ENCODE measurements around the gene CRYM. TPM values are rescaled to one million over a fixed set of nuclear protein-coding genes. Genes with fewer than 3 reads are reported as not detected.
"Not testable (repeated sequence)": the region's sequence is repeated elsewhere in the genome, so short reads cannot be mapped to it uniquely, and the experiment has no call there.

Gene CRYM
- total RNA-seq, 1 donor from 2014 or later, result not detected

DNA sequence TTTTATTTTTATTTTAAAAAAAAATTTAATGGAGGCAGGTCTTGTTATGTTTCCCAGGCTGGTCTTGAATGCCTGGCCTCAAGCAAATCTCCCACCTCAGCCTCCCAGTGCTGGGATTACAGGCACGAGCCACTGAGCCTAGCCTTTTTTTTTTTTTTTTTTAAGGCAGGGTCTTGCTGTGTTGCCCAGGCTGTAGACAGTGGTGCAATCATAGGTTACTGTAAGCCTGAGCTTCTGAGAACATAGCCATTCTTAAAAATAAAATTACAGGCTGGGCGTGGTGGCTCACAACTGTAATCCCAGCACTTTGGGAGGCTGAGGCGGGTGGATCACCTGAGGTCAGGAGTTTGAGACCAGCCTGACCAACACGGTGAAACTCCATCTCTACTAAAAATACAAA is 29.9 kb downstream of the CRYM start:
- DNase-seq (ENCODE audit: low read depth in 2 of 2), result not testable (repeated sequence)

DNA sequence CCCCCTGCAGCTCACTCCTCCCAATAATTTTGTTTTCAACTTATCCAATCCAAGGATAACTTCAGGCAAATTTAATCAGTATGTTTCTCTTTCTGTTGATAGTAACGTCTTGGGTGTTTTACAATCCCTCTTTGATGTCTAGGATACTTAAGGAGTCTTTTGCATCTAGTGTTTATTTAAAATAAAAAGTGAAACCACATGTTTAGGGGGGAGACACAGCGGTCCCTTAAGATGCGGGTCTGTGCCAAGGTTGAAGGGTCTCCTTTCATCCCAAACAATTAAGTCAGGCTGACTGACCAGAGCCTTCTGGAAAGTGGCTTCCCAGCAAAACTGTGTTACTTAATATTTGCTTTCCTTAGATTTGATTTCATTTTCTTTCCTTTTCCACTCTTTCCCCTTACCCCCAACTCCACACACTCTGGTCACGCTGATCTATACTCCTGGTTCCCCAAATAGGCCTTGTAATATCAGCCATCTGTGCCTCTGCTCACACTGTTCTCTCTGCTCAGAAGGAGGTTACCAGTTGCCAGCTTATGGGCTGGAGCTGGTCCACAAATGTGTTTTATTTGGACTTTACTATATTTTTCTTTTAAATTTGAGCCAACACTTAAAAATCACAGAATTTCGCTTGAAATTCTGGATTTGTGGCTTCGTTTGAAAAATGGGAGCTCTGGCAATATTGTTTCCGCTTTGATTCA is 33.4 kb downstream of the CRYM start:
- no peak for DNase-seq (ENCODE audit: low read depth in 2 of 2)

DNA sequence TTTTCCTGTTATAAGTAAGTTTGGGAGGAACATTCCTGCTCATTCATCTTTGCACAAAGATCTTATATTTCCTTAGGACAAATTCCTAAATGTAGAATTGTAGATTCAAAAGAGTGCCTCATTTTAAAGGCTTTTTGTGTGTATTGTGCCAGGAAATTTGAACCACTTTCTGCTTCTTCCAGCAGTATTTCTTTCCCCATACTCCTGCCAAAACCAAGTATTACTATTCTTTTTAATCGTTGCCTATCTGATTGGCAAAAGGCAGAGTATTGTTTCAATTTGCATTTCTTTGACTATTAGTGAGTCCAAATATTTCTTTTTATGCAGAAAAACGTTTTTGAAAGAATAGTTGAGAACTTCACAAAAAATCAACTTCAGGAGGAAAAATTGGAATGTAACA is 35.3 kb downstream of the CRYM start:
- no peak for DNase-seq (ENCODE audit: low read depth in 2 of 2)

DNA sequence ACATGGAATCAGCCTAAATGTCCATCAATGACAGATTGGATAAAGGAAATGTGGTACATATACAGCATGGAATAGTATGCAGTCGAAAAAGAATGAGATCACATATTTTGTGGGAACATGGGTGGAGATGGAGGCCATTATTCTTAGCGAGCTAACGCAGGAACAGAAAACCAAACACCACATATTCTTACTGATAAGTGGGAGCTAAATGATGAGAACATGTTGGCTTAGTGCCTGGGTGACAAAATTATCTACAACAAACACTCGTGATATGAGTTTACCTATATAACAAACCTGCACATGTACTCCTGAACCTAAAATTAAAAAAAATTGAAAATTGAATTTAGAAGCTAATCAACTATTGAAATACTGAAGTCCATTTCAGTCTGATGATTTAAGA is 38.4 kb downstream of the CRYM start:
- no peak for DNase-seq (ENCODE audit: low read depth in 2 of 2)

DNA sequence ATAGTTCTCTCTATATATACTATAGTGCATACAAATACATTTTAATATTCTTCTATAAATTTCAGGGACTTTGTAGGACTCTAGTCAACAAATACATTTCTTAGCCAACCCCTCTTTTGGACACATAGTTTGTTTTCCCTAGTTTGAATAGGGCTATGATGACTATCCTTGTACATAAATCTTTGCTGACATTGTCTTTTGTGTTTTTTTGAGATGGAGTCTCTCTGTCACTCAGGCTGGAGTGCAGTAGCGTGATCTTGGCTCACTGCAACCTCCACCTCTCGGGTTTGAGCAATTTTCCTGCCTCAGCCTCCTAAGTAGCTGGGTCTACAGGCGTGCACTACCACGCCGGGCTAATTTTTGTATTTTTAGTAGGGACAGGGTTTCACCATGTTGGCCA is 41.3 kb downstream of the CRYM start:
- no peak for DNase-seq (ENCODE audit: low read depth in 2 of 2)

DNA sequence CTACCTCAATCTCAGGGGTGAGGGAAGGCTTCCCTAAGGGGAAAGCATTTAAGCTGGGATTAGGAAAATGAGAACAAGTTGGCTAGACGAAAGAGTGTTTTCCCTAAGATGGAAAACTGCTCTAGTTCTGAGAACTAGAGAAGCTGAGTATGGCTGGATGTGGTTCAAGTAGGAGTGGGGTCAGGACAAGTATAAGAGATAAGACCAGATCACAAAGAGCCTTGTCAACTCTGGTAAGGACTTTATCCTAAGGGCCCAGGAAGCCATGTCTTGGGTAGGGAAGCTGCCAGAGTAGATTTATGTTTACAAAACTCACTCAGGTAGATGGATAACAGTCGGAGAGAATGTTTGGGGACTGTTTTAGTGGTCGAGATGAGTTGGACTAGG is 42.9 kb downstream of the CRYM start:
- DNase-seq (ENCODE audit: low read depth in 2 of 2), result no peak

DNA sequence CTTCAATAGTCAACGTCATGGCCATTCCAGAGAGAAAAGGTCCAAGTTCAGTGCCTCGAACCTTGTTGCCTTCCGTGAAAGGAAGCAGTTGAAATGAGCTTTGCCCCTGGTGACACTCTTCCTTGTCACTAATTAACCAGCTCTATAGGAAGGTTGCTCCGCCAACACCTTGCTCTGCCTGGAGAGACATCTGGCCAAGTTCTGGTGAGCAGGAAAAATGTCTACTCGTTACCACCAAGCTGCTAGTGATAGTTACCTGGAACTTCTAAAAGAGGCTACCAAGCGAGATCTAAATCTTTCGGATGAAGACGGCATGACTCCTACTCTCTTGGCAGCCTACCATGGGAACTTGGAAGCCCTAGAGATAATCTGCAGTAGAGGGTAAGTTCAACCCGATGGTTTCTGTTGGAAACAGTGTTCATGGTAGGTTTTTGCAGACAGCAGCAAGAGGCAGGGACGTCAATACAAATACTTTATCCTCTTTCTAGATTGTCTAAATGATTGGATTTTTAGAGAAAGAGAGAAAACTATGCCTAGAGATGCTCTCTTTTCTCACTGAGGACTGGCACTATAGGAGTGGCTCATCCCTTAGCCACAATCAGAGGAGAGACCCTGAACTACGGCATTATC is 44.5 kb downstream of the CRYM start, which contains the start of gene ANKS4B:
TSS of gene ANKS4B (plus strand) at position 179 of the 630 bp plus-strand sequence. CDS start at position 218, 39 bp downstream.
- DNase-seq (ENCODE audit: low read depth in 2 of 2), result no peak

DNA sequence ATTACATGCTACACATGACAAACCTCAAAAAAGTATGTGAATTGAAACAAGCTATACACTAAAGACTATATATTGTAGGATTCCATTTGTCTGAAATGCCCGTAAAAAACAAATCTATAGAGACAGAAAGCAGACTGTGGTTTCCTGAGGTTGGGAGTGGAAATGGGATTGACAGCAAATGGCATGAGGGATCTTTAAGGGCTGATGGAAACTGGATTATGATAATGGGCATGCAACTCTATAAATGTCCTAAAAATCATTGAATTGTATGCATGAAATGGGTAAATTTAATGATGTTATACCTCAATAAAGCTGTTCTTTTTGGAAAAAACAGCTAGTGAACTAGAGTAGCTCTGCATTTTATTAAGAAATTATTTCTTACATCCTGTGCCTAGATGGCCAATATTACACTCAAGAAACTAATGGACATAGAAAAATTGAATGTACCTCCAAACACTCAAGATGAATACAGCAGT is 45.0 kb downstream of the CRYM start:
- DNase-seq (ENCODE audit: low read depth in 2 of 2), result no peak

DNA sequence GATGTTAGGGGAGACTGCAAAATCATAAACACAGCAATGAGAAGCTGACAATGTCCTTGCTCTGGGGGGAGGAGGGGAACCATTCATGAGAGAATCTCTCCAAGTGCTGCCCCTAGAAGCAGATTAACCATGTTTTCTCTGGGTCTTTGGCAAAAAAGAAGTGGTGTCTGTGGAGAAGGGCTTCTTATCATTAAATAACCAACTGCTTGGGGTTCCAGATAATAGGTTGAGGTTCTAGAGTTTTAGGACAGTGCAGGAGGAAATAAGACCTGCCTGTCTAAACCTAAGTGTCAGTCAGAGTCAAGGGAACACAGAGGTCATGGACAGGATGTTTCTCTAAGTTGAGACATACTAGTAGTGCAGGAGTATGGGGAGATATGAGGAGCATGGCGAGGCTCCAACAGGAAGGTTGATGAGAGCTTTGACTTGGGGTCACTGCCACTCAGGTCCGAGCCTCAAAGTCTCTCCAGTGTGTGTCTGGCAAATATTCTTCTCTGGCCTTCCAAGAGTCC is 49.7 kb downstream of the CRYM start:
- DNase-seq (ENCODE audit: low read depth in 2 of 2), result no peak

DNA sequence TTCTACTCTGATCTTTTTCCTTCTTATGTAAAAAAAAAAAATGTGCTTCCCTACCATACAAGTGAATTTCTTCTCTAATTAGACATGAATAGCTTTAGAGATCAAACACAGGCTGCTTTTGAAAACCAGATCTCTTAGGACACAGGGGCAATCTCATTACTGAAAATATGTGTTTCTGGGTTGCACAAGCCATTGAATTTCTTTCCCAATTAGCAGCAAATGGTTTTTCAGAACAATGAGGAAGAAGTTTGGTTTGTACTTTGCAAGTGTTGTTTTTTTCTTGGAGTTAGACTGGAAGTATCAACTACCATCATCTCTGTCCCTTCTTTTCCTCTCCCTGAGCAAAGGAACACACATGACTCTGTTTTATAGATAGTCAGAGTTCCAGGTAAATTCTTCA is 50.2 kb downstream of the CRYM start:
- no peak for DNase-seq (ENCODE audit: low read depth in 2 of 2)

DNA sequence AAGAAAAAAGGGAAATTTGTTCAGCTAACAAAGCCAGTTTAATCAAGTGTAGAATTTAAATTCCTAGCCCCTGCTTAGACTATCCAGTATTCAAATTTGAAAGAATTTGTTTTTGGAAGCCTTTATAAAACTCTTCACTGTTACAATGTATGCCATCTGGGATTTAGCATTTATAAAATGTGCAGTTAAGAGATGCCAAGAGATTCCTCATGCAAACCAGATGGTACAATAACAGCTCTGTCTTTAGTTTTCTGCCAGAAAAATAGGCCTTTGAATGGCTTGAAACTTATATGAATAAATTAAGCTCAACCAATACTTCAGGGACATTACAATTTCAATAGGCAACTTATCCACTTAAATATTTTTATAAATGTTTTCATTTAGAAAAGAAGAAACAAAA is 51.3 kb downstream of the CRYM start:
- DNase-seq (ENCODE audit: low read depth in 2 of 2), result no peak

DNA sequence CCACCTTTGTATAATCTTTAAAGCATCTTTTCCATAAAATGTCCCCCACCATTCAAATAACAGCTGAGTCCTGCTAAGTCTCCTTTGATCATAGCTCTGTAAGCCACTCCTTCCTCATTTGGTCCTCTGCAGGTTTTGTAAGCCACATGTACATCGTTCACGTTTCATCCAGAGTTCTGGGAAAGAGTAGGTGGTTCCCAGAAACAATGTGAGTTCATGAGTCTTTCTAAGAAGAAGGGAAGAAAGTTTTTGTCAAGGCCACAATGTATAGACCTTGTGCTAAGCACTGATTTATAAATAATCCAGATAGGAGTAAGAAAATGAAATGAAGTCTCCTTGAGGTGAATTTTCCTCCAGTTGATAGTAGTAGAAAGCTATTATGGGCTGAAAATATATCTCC is 53.3 kb downstream of the CRYM start:
- DNase-seq (ENCODE audit: low read depth in 2 of 2), result no peak

DNA sequence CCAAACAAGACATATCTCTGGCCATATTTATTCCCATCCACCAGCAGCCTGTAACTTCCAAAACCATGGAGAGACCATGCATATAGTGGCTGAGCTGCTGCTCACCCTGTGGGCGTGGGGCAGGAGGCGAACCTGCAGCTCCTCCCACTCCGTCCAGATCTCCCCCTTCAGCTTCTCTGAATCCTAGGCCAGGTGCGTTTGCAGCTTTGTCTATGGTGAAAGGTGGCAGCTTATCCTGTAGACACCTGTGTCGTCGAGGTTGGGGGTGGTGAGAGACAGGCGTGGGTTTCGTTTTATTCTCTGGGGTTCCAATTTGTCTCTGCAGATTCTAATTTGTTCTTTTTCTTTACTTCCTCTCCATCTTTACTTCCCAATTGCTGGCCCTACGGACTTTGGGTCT is 54.3 kb downstream of the CRYM start:
- no peak for DNase-seq (ENCODE audit: low read depth in 2 of 2)

DNA sequence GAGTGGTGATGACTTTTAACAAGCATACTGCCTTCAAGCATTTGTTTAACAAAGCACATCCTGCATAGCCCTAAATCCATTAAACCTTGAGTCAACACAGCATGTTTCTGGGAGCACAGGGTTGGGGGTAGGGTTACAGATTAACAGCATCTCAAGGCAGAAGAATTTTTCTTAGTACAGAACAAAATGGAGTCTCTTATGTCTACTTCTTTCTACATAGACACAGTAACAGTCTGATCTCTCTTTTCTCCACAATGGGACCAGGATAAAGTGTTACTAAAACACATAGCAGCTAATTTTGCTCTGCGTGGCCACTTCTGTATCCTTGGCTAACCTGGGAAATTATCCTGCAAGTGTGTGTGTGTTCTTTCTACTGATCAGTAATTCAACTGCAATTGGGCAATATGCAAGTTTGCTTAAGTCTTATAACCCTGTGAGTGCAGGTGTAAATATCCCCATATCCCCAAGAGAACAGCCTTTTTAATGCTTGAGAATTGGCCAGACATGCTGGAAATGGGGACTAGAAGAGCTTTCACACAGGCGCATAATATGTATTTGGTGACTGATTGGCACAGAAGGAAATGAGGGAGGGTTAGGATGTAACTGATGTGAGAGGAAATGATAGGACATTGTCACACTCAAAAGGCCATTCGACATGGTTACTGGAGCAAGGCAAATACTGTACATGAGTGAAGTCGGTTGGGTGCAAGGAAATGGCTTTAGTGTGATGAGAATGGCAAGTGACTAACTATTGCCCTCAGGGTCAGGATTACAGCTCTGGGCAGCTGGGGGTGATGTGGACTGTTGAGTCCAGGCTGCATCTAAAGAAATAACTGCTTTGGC is 55.4 kb downstream of the CRYM start:
- no peak for DNase-seq (ENCODE audit: low read depth in 2 of 2)

DNA sequence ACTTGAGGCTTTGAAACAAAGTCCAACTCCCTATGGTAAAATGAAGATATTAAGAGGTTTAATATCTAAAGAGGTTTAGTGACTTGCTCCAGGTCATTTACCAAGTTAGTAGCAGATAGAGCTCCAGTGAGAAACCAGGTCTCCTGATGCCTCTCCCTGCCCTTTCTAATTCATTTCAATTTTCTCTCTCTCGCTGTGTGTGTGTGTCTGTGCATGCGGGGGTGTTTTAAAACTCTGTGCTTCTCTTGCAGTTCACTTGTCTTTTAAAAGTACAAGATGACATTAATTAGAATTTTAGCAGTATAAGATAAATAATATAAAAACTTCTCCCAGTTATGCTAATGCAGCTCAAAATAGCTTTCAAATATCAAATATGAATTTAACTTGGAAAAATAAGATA is 58.5 kb downstream of the CRYM start:
- DNase-seq (ENCODE audit: low read depth in 2 of 2), result no peak

DNA sequence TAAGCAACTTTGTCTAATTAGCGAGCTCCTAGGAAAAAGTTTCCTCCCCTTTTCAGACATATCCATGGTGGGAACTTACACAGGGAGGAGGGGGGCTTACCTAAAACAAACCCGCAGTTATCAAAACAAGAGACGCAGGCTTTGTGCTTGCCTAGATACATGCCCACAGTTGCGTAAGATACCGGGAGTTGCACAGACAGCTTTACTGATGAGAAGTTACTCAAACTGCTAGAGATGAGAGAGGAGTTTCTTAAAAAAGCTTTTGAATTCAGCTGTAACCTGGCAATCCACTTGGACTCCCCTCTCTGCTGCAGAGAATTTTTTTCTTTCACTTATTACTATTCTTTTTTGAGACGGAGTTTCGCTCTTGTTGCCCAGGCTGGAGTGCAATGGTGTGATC is 59.9 kb downstream of the CRYM start:
- no peak for DNase-seq (ENCODE audit: low read depth in 2 of 2)

DNA sequence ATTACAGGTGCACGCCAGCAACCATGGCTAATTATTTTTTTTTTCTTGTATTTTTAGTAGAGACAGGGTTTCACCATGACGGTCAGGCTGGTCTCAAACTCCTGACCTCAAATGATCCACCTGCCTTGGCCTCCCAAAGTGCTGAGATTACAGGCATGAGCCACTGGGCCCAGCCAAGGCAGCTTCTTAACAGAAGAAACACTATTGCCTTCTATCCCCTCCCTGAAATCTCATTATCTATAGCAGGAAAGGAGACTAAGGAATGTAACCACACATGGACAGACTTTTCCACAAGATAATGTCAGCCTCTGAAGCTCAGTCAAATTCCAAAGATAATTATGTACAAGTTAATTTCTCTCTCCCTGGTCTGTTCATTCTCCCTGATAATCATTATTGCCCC is 61.0 kb downstream of the CRYM start:
- no peak for DNase-seq (ENCODE audit: low read depth in 2 of 2)

DNA sequence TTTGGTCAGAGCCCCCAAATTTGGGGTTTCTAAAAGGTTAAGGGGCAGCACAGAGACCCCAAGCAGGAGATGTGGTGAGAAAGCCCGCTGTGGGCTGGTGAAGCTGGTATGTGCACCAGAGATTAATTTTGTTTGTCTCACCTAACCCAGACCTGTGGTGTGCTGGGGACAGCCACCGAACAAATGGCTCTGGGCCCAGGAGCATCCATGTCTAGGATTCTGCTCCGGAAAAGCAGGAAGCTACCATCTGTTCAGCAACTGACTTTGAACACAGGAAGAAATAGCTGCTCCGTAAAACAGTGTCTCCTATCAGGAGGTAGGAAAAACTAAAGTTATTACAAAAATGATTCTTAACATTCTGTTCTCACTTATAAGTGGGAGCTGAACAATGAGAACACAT is 64.0 kb downstream of the CRYM start:
- DNase-seq (ENCODE audit: low read depth in 2 of 2), result no peak

DNA sequence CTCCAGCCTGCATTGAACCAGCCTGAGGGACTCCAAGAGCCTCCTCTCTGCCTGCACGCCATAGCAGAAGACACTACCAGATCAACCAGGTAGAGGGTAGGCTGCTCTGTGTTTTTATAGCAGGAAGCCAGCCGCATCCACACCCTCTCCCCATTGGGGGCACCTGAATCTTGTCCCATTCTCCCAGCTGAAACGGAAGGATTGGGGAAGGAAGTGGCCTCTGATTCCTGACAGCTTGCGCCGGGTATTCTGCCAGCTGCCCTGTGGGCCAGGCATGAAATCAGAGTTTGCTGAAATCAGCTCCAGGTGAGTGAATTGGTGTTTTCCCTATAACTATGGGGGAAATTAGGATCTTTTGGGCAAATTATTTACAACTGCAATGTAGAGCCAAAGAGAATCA is 66.6 kb downstream of the CRYM start, which contains the start of gene ZP2:
TSS of gene ZP2 (minus strand) at position 89 of the 400 bp plus-strand sequence. CDS start at position 62, 27 bp downstream.
- DNase-seq (ENCODE audit: low read depth in 2 of 2), result peak in 1 of 2 donors; percentile 11
